ENCODE measurements around the gene USP44.

The USP44 gene

GRCh38 chr12:95548056-95548538 lies 3.2 kb downstream of the USP44 start:
- TF ChIP-seq, protein P1, sequence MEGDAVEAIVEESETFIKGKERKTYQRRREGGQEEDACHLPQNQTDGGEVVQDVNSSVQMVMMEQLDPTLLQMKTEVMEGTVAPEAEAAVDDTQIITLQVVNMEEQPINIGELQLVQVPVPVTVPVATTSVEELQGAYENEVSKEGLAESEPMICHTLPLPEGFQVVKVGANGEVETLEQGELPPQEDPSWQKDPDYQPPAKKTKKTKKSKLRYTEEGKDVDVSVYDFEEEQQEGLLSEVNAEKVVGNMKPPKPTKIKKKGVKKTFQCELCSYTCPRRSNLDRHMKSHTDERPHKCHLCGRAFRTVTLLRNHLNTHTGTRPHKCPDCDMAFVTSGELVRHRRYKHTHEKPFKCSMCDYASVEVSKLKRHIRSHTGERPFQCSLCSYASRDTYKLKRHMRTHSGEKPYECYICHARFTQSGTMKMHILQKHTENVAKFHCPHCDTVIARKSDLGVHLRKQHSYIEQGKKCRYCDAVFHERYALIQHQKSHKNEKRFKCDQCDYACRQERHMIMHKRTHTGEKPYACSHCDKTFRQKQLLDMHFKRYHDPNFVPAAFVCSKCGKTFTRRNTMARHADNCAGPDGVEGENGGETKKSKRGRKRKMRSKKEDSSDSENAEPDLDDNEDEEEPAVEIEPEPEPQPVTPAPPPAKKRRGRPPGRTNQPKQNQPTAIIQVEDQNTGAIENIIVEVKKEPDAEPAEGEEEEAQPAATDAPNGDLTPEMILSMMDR (IDR thresholded peaks at IDR 0.05; ENCODE audit: control insufficient read depth, extremely low read depth, insufficient read depth), result no peak
- DNase-seq (ENCODE audit: low read depth), result no peak
- no peak overlapping the region for H3K4me3 ChIP-seq (ENCODE audit: low read depth, low read length)

DNA sequence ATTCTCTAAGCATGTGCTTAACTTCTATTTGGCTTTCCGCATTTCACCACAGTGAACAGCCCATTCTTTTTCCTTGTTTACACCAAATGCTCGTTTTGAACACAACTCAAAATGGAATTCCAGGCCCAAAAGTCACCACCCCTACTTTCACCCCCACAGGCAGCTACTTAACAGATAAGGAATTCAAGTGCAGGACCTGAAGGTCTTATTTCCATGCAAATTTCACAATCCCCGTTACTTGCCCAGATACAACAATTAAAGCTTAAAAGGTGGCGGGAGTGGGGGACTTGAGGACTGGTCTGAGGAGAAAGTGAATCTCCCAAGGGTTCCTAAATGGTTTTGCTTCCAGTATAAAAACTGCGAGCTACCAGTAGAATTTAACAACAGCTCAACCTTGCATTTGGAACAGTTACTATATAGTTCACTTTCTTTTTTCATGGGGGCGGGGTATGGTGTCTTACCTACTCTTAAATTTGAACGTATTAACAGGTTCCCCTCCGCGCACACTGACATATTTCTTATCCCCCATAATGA lies 3.7 kb downstream of the USP44 start:
- no peak for DNase-seq (ENCODE audit: low read depth)
- H3K4me3 ChIP-seq (ENCODE audit: low read depth, low read length), result no peak overlapping the region
- TF ChIP-seq, protein P1 (IDR thresholded peaks at IDR 0.05; ENCODE audit: control insufficient read depth, extremely low read depth, insufficient read depth), result no peak

- TF ChIP-seq, protein P1 (IDR thresholded peaks at IDR 0.05; ENCODE audit: control insufficient read depth, extremely low read depth, insufficient read depth), result no peak
- H3K4me3 ChIP-seq (ENCODE audit: low read depth, low read length), result no peak overlapping the region
- no peak for DNase-seq (ENCODE audit: low read depth)
These were observed 4.8 kb downstream of the USP44 start for GRCh38 chr12:95546491-95546813.

- H3K4me3 ChIP-seq (ENCODE audit: low read depth, low read length), result no peak overlapping the region
- DNase-seq (ENCODE audit: low read depth), result peak; percentile 28
- TF ChIP-seq, protein P1 (IDR thresholded peaks at IDR 0.05; ENCODE audit: control insufficient read depth, extremely low read depth, insufficient read depth), result no peak
These were observed 5.4 kb downstream of the USP44 start for GRCh38 chr12:95545731-95546490.

GRCh38 chr12:95545303-95545702 lies 6.0 kb downstream of the USP44 start:
- no peak overlapping the region for H3K4me3 ChIP-seq (ENCODE audit: low read depth, low read length)
- DNase-seq (ENCODE audit: low read depth), result no peak
- TF ChIP-seq, protein P1 (IDR thresholded peaks at IDR 0.05; ENCODE audit: control insufficient read depth, extremely low read depth, insufficient read depth), result no peak

DNA sequence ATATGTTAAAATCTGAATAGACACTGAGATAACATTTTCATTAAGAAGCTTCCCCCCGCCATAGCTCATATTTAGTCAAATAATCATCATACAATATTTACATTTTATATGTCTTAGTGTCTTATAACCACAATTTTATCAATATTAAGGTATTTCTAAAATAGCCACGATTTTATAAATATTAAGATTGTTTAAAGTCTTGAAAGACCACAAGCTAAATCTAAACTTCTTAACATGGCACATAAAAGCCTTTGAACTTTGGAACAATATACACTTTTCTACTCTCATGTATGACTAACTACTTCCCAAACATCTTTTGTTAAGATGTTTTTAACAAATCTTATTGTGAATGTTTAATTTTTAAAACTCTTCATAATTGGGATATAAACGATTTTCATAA lies 6.5 kb downstream of the USP44 start:
- no peak for DNase-seq (ENCODE audit: low read depth)
- TF ChIP-seq, protein P1 (IDR thresholded peaks at IDR 0.05; ENCODE audit: control insufficient read depth, extremely low read depth, insufficient read depth), result no peak
- H3K4me3 ChIP-seq (ENCODE audit: low read depth, low read length), result no peak overlapping the region

GRCh38 chr12:95543305-95543704 lies 8.0 kb downstream of the USP44 start:
- TF ChIP-seq, protein P1 (IDR thresholded peaks at IDR 0.05; ENCODE audit: control insufficient read depth, extremely low read depth, insufficient read depth), result no peak
- DNase-seq (ENCODE audit: low read depth), result no peak
- H3K4me3 ChIP-seq (ENCODE audit: low read depth, low read length), result no peak overlapping the region
